Jurkat, Clone E6-1 (cell line): ENCODE data around the gene LSM4.

Source experiments
- DNase-seq: peaks from one replicate; pipeline ENCODE4 v3.0.0-alpha.2; 2011; ENCODE audit warnings: low read depth, low spot score
- H3K4me3 ChIP-seq: 2 replicates; pipeline ENCODE4 v1.5.1; 2011; ENCODE audit warnings: mild to moderate bottlenecking, low read length, control low read depth, moderate library complexity

Gene LSM4

GRCh38 chr19:18317961-18318800, 4.7 kb downstream of the LSM4 start:
- peak; percentile 88 for DNase-seq
- peak overlapping the region; percentile 42 for H3K4me3 ChIP-seq

DNA sequence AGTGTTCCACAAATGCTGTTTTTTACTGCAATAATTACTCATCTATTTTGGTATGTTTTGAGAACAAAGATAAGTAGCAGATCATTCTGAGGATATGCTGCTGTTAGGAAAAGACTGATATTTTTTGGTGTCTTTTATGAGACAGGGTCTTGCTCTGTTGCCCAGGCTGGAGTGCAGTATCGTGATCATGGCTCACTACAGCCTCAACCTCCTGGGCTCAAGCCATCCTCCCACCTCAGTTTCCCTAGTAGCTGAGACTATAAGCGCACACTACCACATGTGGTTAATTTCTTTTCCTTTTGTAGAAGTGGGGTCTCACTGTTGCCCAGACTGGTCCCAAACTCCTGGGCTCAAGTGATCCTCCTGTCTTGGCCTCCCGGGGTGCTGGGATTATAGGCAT, 9.5 kb downstream of the LSM4 start:
- H3K4me3 ChIP-seq, result no peak overlapping the region
- no peak for DNase-seq

GRCh38 chr19:18312092-18312534, 10.8 kb downstream of the LSM4 start:
- DNase-seq, result no peak
- H3K4me3 ChIP-seq, result no peak overlapping the region

- DNase-seq, result no peak
- no peak overlapping the region for H3K4me3 ChIP-seq
These were observed 11.3 kb downstream of the LSM4 start for GRCh38 chr19:18311502-18312091.

GRCh38 chr19:18310966-18311365, 11.9 kb downstream of the LSM4 start:
- H3K4me3 ChIP-seq, result no peak overlapping the region
- no peak for DNase-seq

DNA sequence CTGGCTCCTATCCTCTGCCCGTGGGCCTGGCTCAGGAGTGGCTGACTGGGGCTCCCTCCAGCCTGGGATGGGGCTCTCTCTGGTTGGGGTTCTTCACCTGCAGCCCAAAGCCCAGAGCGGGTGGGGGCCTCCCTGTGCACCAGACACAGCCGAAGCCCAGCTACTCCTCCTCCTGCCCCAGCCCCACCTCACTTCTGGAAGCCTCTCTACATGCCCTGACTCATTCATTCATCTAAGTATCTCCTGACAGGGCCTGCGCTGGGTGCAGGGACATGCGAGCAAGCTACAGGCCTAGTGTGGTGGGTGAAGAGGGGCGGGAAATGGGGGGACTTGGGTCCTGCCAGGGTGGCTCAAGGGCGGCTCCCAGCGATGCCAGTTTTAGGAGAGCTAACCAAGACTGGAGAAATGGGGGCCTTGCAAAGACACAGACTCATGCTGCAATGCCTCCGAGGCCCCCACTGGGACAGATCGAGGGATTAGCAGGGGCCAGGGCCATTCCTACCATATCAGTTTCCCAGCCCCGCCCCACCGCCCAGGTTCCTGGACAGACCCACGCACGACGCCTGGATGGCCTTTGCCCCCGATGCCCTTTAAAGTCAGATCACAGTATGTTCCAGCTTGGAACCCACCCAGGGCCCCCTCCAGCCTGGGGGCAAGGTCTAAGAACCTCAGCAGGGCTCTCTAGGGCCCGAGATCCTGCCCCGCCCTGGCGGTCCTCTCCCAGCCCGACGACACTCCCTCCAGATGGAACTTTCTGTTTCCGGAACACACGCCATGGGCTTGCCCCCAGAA, 12.6 kb downstream of the LSM4 start:
- no peak for DNase-seq
- H3K4me3 ChIP-seq, result no peak overlapping the region

DNA sequence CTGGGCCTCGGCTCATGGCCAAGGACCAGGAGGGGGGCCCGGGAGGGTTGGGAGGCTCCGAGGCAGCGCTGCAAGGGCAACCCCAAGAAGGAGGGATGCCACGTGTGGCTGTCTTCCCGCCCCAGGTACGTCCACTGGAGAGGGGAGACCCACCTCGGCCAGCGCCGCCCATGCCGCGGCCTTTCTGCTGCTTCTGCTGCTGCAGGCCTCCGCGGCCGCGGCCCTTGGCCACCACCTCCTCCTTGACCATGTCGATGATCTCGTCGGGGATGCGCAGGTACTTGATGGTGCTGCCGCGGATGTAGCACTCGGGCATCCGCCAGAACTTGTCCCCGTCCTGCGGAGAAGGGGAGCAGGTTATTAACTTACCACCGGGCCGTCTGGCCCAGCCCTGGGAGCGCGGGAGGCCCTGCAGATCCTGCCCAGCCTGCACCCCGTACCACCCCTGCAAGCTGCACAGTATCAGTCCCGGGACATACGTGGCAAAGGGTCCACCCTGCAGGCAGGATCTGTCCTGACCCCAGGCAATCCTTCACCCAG, 13.3 kb downstream of the LSM4 start:
- no peak overlapping the region for H3K4me3 ChIP-seq
- DNase-seq, result no peak

GRCh38 chr19:18308948-18309325, 13.9 kb downstream of the LSM4 start:
- no peak for DNase-seq
- H3K4me3 ChIP-seq, result no peak overlapping the region

DNA sequence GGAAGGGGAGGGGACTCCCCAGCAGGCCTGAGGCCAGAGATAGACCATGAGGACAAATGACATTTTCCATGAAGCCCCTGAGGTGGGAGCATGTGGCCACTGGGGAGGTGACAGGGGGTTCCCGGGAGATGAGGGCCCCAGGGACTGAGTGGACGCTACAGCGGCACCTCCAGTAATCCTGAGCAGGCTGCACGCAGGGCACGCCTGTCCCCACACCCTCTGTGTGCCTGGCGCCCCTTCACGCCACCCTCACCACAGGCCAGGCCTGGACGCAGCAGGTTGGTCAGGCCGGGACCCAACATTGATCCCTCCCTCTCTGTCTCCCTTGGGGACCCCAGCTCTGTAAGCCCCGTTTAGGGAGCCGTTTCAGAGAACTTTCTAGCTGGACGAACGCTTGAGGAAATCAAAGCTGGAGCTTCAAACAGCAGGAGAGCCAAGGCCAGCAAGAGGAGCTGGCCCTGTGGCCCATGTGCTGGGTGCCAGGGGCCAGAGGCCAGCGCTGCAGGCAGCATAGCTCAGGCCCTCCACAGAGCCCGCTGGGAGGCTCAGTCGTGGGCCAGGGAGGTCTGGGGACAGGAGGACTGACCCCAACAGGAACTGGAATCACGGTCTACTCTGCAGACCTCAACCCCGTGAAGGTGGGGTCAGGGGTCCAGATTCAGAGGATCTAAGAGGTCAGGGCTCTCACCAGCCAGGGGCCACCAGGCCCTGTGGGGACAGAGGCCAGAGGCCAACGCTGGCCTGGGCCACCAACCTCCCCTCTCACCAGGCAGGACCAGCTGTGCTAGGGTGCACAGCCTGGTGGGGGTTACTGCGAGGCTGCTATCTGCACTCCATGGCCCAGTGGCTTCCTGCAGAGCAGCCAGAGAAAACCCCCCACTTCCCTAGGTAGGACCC, 14.6 kb downstream of the LSM4 start:
- H3K4me3 ChIP-seq, result no peak overlapping the region
- no peak for DNase-seq

GRCh38 chr19:18307271-18307681, 15.6 kb downstream of the LSM4 start:
- DNase-seq, result no peak
- H3K4me3 ChIP-seq, result no peak overlapping the region

DNA sequence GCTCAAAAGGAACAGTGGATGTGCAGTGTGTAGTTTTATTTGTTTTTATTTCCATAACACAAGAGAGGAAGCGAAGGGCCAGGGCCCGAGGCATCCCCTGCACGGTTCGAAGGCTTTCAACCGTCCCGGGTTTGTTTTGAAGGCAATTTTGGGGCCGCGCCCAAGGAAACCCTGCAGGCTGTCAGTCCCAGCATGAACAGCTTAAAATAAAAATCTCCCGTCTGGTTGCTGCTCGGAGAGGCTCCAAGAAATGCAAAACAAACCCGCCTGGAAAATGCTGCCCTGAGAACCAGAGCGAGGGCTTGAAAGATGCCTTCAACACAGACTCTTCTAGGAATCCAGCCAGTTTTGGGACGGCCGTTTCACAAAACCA, 16.0 kb downstream of the LSM4 start:
- no peak for DNase-seq
- H3K4me3 ChIP-seq, result no peak overlapping the region

DNA sequence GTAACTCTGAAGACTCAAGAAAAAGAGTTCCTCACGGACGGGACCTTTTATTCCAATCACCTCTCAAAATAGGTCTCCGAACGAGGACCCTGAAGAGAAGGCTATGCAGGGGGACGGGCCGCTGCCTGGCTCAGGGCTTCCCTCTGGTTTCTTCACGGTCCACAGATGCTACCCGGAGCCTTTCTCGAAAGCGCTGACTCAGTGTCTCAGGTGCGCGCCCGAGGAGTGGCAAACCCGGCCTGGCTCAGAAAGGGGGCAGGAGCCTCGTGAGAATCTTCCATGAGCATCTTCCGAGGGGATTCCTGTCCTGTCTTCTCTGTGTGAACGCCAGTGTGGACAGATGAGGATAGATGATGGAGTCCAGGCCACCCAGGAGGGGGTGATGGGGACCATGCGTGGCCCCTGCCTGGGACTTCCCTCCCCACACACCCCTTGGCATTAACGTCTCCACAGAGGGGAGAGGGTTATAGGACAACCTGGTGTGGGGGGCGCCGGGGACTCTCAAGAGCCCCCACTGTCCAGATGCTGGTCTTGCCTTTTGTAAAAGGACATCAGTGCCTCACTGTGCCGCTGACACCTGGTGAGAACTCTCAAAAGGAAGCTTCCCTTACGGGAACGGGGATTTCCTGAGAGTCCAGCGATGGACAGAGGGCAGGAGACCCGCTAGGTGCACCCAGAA, 16.5 kb downstream of the LSM4 start:
- H3K4me3 ChIP-seq, result no peak overlapping the region
- DNase-seq, result no peak

GRCh38 chr19:18304458-18305310, 18.2 kb downstream of the LSM4 start:
- peak overlapping the region; percentile 60 for H3K4me3 ChIP-seq
- peak; percentile 43 for DNase-seq

DNA sequence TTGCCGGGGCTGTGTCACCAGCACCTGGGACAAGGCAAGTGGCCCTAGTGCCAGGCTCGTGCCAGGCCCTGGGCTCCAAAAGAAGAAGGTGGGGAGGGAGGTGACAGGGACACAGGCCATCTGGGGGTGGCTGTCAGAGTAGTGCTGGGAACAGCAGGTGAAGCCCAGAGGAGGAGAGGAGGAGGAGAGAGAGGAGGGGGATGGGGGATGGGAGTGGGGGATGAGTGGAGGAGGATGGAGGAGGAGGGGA, 18.7 kb downstream of the LSM4 start:
- peak overlapping the region; percentile 60 for H3K4me3 ChIP-seq
- no peak for DNase-seq

DNA sequence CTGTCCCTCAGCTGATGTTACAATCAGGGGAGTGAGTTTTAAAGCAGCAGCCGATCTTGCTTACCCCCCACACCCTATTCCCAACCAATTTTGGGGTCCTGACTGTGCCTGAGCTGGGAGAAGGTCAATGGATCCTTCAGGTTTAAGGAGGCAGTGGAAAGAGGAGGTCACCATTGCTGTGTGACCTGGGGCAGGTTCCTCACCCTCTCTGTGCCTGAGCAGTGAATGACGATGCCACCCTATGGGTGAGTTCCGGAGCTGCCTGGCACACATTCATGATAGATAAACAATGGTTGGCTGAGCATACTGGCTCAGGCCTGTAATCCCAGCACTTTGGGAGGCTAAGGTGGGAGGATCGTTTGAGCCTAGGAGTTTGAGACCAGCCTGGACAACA, 21.2 kb downstream of the LSM4 start:
- H3K4me3 ChIP-seq, result no peak overlapping the region
- DNase-seq, result no peak

GRCh38 chr19:18300930-18301717, 21.8 kb downstream of the LSM4 start:
- DNase-seq, result no peak
- H3K4me3 ChIP-seq, result no peak overlapping the region

GRCh38 chr19:18299654-18300053, 23.2 kb downstream of the LSM4 start:
- no peak overlapping the region for H3K4me3 ChIP-seq
- no peak for DNase-seq
